Pancreas (tissue), 10 donors: ENCODE data around the gene ZMIZ1. TPM values are rescaled to one million over a fixed set of nuclear protein-coding genes. Genes with fewer than 3 reads are reported as not detected.

Experiments used
- ATAC-seq, 4 donors: fragments of 200-7000 bp; cut with Tn5 transposase; one replicate each; pipeline versions ENCODE4 v1.8.0 to v1.9.1; 2020; ENCODE audit warnings: mild to moderate bottlenecking in 4 of 4, moderate library complexity in 4 of 4
- DNase-seq, 6 donors: peaks; one replicate each; pipeline ENCODE4 v3.0.0-alpha.2; 2020
- FAIRE-seq: peaks from 2 replicates; lab custom pipeline; 2012; peaks lifted over from hg19 to GRCh38; lab: Jason Lieb, UNC
- H3K27ac ChIP-seq, 4 donors: fragments of 200-600 bp; sonication (generic); 1 replicate in 3 of 4; 2 replicates in 1 of 4; pipeline versions ENCODE4 v1.5.0 to v1.8.0; 2020
- H3K27me3 ChIP-seq, 4 donors: fragments of 200-600 bp; one replicate each; pipeline ENCODE4 v1.8.0; 2021
- H3K36me3 ChIP-seq, 3 donors: fragments of 200-600 bp; sonication (generic) in 1 of 3; one replicate each; pipeline versions ENCODE4 v1.5.0 to v1.8.0; 2020 to 2021
- H3K4me1 ChIP-seq, 3 donors: fragments of 200-600 bp; one replicate each; pipeline ENCODE4 v1.8.0; 2021
- H3K4me3 ChIP-seq, 4 donors: fragments of 200-600 bp; sonication (generic) in 2 of 4; one replicate each; pipeline versions ENCODE4 v1.5.0 to v1.8.0; 2020 to 2021
- H3K9me3 ChIP-seq, 4 donors: fragments of 200-600 bp; one replicate each; pipeline ENCODE4 v1.8.0; 2021
- WGBS, 2 donors: extraction: QIAGEN DNeasy Blood & Tissue Kit; methylation state at CpG; one replicate each; pipeline ENCODE4 v1.1.7; 2013; 5-methylcytosine and 5-hydroxymethylcytosine counted together
- intact Hi-C, 3 donors: fragments of 100-400 bp; cut with DNase I; formaldehyde crosslinking; loops; one replicate each; pipeline versions ENCODE4 v1.11.1 to v1.14.2; 2022
- polyA plus RNA-seq, 2 donors: library from polyadenylated mRNA; stranded (reverse); fragments of 200-250 nt; gene quantifications; one replicate each; pipeline ENCODE4 v1.2.3, GENCODE V29; 2013
- total RNA-seq, 6 donors: library from RNA; stranded (reverse); fragmentation: NEBNext Ultra II Directional in 4 of 6; extraction: Animal tissue kit (Norgen Biotek cat#: 25700) in 4 of 6; gene quantifications; one replicate each; pipeline versions ENCODE4 v1.2.1 to v1.2.4, GENCODE V29; 2021 to 2023
- TF ChIP-seq, protein P1 (sequence below), 4 donors: fragments of 200-600 bp; sonication (generic) in 3 of 4; IDR thresholded peaks; one replicate each; pipeline versions ENCODE4 v1.5.0 to v1.8.0; 2021; ENCODE audit warnings: antibody characterized with exemption in 4 of 4
- donor health status: healthy with polysubstance abuse.
- donor health status: DM: no; HTN: no; CAD: no; lungs with moderate emphysema.
- donor health status: DM: no; HTN: no; CAD: no.
- donor health status: control.
- donor health status: control.
- donor health status: Bipolar disorder and iron deficiency.
- donor health status: DM: yes; HTN: yes; CAD: no.
- donor health status: DM: no; HTN: no; CAD: no.
- donor health status: DM: no; HTN: no; CAD: no.
- donor health status: DM: yes; HTN: yes; CAD: no.

ZMIZ1 gene
- total and polyA plus RNA-seq, 8 donors, result 14.5 to 45.0 (median 21.9) TPM

DNA sequence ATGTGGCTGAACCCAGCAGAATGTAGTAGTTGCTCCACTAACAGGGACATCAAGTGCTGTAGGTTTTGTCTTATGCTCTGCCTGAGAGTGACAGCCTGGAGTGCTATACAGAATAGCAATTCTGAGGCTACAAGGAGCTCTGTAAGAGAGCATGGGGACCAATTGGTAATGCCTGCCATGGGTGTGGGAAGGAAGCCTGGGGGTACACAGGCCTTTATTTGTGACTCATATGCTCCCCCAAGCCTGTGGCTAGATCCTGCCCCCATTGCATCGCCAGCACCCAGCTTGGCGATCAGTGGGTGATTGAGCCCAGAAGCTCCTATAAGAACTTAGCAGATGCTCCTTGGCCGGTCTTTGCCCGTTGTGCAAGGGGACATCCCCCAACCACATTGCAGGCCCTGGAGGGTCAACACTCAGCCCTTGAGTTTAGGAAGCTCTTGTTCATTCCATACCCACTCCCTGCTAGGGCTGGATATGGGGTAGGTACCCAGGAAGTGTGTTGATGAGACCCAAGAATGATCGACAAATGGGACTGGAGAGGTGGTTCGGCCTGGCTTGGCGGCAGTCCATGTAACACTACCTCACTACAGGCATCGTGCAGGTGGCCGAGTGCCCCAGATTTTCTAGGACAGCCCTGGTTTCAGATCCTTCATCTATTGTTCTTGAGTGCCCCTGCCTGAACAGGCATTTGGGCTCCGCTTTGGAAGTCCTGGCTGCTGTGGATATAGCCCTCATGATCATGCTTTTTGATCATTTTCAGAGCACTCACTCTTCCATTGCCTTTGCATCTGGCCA lies 37.7 kb downstream of the ZMIZ1 start:
- Histone ChIP-seq H3K4me3 (no peak overlapping the region), H3K27ac (no peak overlapping the region), H3K4me1 (peaks cover 27 to 44% (median 31%) of the 10 kb centered on the region in 3 donors), H3K9me3 (no peaks in the 10 kb centered on the region), H3K36me3 (no peaks in the 10 kb centered on the region), H3K27me3 (no peaks in the 10 kb centered on the region)
- FAIRE-seq, result no peak
- no peak for ATAC-seq
- intact Hi-C loops, result no loop called here
- WGBS, 2 donors, result 73 to 82% methylated on average over 10 of the region's 10 CpGs
- TF ChIP-seq, protein P1, sequence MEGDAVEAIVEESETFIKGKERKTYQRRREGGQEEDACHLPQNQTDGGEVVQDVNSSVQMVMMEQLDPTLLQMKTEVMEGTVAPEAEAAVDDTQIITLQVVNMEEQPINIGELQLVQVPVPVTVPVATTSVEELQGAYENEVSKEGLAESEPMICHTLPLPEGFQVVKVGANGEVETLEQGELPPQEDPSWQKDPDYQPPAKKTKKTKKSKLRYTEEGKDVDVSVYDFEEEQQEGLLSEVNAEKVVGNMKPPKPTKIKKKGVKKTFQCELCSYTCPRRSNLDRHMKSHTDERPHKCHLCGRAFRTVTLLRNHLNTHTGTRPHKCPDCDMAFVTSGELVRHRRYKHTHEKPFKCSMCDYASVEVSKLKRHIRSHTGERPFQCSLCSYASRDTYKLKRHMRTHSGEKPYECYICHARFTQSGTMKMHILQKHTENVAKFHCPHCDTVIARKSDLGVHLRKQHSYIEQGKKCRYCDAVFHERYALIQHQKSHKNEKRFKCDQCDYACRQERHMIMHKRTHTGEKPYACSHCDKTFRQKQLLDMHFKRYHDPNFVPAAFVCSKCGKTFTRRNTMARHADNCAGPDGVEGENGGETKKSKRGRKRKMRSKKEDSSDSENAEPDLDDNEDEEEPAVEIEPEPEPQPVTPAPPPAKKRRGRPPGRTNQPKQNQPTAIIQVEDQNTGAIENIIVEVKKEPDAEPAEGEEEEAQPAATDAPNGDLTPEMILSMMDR (IDR thresholded peaks at IDR 0.05), result no peak
- DNase-seq, result peak in 1 of 6 donors; percentile 26

DNA sequence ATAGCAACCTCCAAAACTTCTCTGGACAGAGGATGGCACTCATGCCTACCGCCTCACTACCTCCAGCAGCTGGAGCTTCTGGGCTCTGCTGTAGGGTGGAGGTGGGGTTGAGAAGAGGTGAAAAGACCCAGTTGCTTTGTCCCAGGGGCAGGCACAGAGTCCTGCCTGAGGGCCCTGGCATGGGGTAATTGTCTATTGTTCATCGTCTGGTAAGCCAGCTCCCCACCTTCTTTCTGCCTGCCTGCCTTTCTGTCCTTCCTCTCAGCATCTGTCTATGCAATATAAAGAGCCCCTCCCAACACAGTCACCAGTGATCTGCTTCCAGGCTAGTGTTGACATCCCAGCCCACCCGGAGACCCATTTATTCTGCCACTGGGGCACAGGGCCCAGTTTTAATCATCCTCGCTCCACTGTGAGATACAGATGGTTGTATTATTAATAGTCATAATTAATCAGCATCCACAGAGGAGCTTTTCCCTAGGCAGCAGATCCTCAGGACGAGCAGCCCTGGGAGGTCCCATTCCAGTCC lies 39.0 kb downstream of the ZMIZ1 start:
- WGBS, 2 donors, result 65 to 71% methylated on average over 5 of the region's 5 CpGs
- ATAC-seq (no peak), FAIRE-seq (no peak), DNase-seq (no peak)
- Histone ChIP-seq H3K4me3 (no peak overlapping the region), H3K36me3 (no peaks in the 10 kb centered on the region), H3K27ac (no peak overlapping the region), H3K9me3 (no peaks in the 10 kb centered on the region), H3K27me3 (no peaks in the 10 kb centered on the region), H3K4me1 (peaks cover 28 to 45% (median 31%) of the 10 kb centered on the region in 3 donors)
- intact Hi-C loops, result no loop called here
- TF ChIP-seq, protein P1 (IDR thresholded peaks at IDR 0.05), result no peak

DNA sequence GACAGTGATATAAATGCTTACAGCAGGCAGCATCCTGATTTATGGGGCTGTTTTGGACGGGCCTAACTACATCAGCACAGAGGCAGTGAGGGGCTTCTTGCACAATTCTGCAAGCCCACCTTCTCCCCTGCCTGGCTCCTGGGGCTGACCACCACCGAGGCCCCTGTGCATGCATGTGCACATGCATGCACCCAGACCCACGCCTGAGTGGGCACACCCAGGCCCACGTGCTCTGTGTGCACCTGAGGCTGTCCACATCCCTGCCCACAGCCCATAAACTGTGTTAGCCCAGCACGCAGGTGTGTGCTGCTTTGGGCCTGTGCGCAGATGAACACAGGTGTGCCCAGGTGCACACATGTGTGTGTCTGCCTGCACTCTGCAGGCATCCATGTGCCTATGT lies 40.0 kb downstream of the ZMIZ1 start:
- intact Hi-C loops, result no loop called here
- Histone ChIP-seq H3K4me1 (peaks cover 37 to 49% (median 41%) of the 10 kb centered on the region in 3 donors), H3K27me3 (no peaks in the 10 kb centered on the region), H3K9me3 (no peaks in the 10 kb centered on the region), H3K27ac (no peak overlapping the region), H3K4me3 (no peak overlapping the region), H3K36me3 (no peaks in the 10 kb centered on the region)
- no peak for ATAC-seq
- TF ChIP-seq, protein P1 (IDR thresholded peaks at IDR 0.05), result no peak
- no peak for DNase-seq
- 56 to 69% methylated on average over 6 of the region's 6 CpGs for WGBS, 2 donors
- no peak for FAIRE-seq

DNA sequence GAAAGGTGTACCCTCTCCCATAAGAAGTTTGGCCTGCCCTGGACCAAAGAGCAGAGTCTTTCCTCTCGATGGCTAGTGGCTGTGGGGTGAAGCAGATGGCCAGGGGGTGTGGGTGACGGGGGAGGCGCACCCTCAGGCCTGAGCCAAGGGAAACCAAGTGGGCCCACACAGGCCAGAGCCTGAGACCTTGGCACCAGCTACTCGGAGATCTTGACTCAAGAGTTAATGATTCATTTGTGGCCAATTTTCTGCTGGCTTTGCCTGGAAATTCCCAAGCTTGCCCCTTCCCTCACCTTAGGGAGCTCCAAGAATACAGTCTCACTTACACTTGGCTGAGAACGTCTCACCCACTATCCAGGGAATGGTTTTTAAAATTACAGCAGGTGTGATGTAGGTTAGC lies 42.7 kb downstream of the ZMIZ1 start:
- Histone ChIP-seq H3K36me3 (no peaks in the 10 kb centered on the region), H3K4me3 (no peak overlapping the region), H3K27ac (peak overlapping the region; percentile 3 to 75 (median 53)), H3K9me3 (no peaks in the 10 kb centered on the region), H3K4me1 (peaks cover 46 to 53% (median 49%) of the 10 kb centered on the region in 3 donors), H3K27me3 (no peaks in the 10 kb centered on the region)
- WGBS, 2 donors, result 15 to 20% methylated on average over 5 of the region's 5 CpGs
- FAIRE-seq (no peak), ATAC-seq (peak; percentile 33 to 73 (median 70)), DNase-seq (peak in 3 of 6 donors; percentile 57 to 68 (median 58))
- intact Hi-C loops, result loop anchor here in 1 of 3 donors (5.0 kb wide), 1 partner anchor 39 kb away; no protein-coding TSS in a partner anchor
- TF ChIP-seq, protein P1 (IDR thresholded peaks at IDR 0.05), result no peak
